Measurements from ENCODE around the gene CAP1. TPM values are rescaled to one million over a fixed set of nuclear protein-coding genes. Genes with fewer than 3 reads are reported as not detected.

Gene CAP1
- polyA plus RNA-seq, 1 donor from 2014 or later, result 162 TPM

GRCh38 chr1:40096646-40096976 is 56.1 kb downstream of the CAP1 start:
- Histone ChIP-seq H3K9me3 (ENCODE audit: low read length) (no peaks in the 10 kb centered on the region), H3K4me3 (ENCODE audit: low read length) (peak overlapping the region; percentile 78), H3K4me2 (ENCODE audit: low read length) (peak overlapping the region; percentile 98), H3F3A (ENCODE audit: insufficient read depth, low read length, poor library complexity, severe bottlenecking) (no peaks in the 10 kb centered on the region), H4K20me1 (ENCODE audit: insufficient read depth) (no peaks in the 10 kb centered on the region), H3K9me2 (ENCODE audit: insufficient read depth, low read length) (no peaks in the 10 kb centered on the region), H3K79me2 (replicated peaks; ENCODE audit: insufficient read depth, low read length) (peaks cover 10% of the 10 kb centered on the region), H3K27ac (ENCODE audit: low read length) (peak overlapping the region; percentile 80), H3K27me3 (ENCODE audit: insufficient read depth, low read depth, low read length) (no peaks in the 10 kb centered on the region), H2AFZ (ENCODE audit: low read depth, low read length) (peak overlapping the region; percentile 99), H3K36me3 (ENCODE audit: insufficient read depth, low read length) (no peaks in the 10 kb centered on the region), H3K9ac (ENCODE audit: low read length) (peak overlapping the region; percentile 76)
- TF ChIP-seq TAF1 (IDR thresholded peaks at IDR 0.05; ENCODE audit: low read depth) (no peak), SMC3 (conservative IDR thresholded peaks at IDR 0.05; ENCODE audit: poor library complexity) (no peak), EZH2 (IDR thresholded peaks at IDR 0.05; ENCODE audit: borderline replicate concordance, insufficient read depth, low read length, poor library complexity, severe bottlenecking) (no peak), EP300 (conservative IDR thresholded peaks at IDR 0.05; ENCODE audit: poor library complexity, severe bottlenecking) (no peak), RAD21 (conservative IDR thresholded peaks at IDR 0.05) (no peak), REST (IDR thresholded peaks at IDR 0.05; ENCODE audit: borderline replicate concordance) (no peak), MXI1 (conservative IDR thresholded peaks at IDR 0.05; ENCODE audit: poor library complexity, severe bottlenecking) (no peak), POLR2AphosphoS5 (IDR thresholded peaks at IDR 0.05) (no peak)

- Histone ChIP-seq H3K9me2 (ENCODE audit: insufficient read depth, low read length) (no peaks in the 10 kb centered on the region), H3K27me3 (ENCODE audit: insufficient read depth, low read depth, low read length) (no peaks in the 10 kb centered on the region), H3K4me2 (ENCODE audit: low read length) (peak within 1 kb of the TSS; percentile 98), H3F3A (ENCODE audit: insufficient read depth, low read length, poor library complexity, severe bottlenecking) (no peaks in the 10 kb centered on the region), H3K9ac (ENCODE audit: low read length) (peak within 1 kb of the TSS; percentile 76), H3K4me3 (ENCODE audit: low read length) (peak within 1 kb of the TSS; percentile 78), H3K36me3 (ENCODE audit: insufficient read depth, low read length) (no peaks in the 10 kb centered on the region), H3K27ac (ENCODE audit: low read length) (peak within 1 kb of the TSS; percentile 80), H3K9me3 (ENCODE audit: low read length) (no peaks in the 10 kb centered on the region), H3K79me2 (replicated peaks; ENCODE audit: insufficient read depth, low read length) (peaks cover 10% of the 10 kb centered on the region), H2AFZ (ENCODE audit: low read depth, low read length) (peak within 1 kb of the TSS; percentile 99), H4K20me1 (ENCODE audit: insufficient read depth) (no peaks in the 10 kb centered on the region)
- TF ChIP-seq POLR2AphosphoS5 (IDR thresholded peaks at IDR 0.05) (peak; percentile 86), CTCF (IDR thresholded peaks at IDR 0.05; ENCODE audit: poor library complexity, severe bottlenecking) (peak; percentile 63), SMC3 (conservative IDR thresholded peaks at IDR 0.05; ENCODE audit: poor library complexity) (peak; percentile 35), TAF1 (IDR thresholded peaks at IDR 0.05; ENCODE audit: low read depth) (peak; percentile 95), RAD21 (conservative IDR thresholded peaks at IDR 0.05) (peak; percentile 32), MXI1 (conservative IDR thresholded peaks at IDR 0.05; ENCODE audit: poor library complexity, severe bottlenecking) (peak; percentile 94), EP300 (conservative IDR thresholded peaks at IDR 0.05; ENCODE audit: poor library complexity, severe bottlenecking) (peak; percentile 54), EZH2 (IDR thresholded peaks at IDR 0.05; ENCODE audit: borderline replicate concordance, insufficient read depth, low read length, poor library complexity, severe bottlenecking) (no peak), REST (IDR thresholded peaks at IDR 0.05; ENCODE audit: borderline replicate concordance) (peak; percentile 86)
Observed at GRCh38 chr1:40096977-40097782, 56.7 kb downstream of the CAP1 start, which contains the start of gene PPT1. Gene PPT1 (minus strand): TSS chr1:40097252. CDS start chr1:40097238, 14 bp downstream.

Measured in neural cell (in vitro differentiated cells).